Breast epithelium (tissue), 4 donors: ENCODE results near the gene GPAM. TPM values are rescaled to one million over a fixed set of nuclear protein-coding genes. Genes with fewer than 3 reads are reported as not detected.

ENCODE experiments used
- DNase-seq, 2 donors: peaks; one replicate each; pipeline ENCODE4 v3.0.0-alpha.2; 2019; ENCODE audit warnings: low spot score in 2 of 2
- H3K27ac ChIP-seq, 2 donors: fragments of 200-600 bp; sonication (generic) in 1 of 2; one replicate each; pipeline ENCODE4 v1.5.1; 2016 to 2019; ENCODE audit warnings: mild to moderate bottlenecking in 1 of 2
- H3K27me3 ChIP-seq, 2 donors: fragments of 200-600 bp; sonication (generic) in 1 of 2; one replicate each; pipeline versions ENCODE4 v1.5.1 to v1.6.0; 2017 to 2019; ENCODE audit warnings: control low read depth in 1 of 2, mild to moderate bottlenecking in 1 of 2
- H3K36me3 ChIP-seq: fragments of 200-600 bp; one replicate; pipeline ENCODE4 v1.5.1; 2019
- H3K4me1 ChIP-seq, 2 donors: fragments of 200-600 bp; sonication (generic); one replicate each; pipeline ENCODE4 v1.5.1; 2016 to 2019; ENCODE audit warnings: control low read depth in 1 of 2
- H3K4me3 ChIP-seq, 3 donors: fragments of 200-600 bp; sonication (generic); 1 replicate in 2 of 3; 2 replicates in 1 of 3; pipeline ENCODE4 v1.5.1; 2016 to 2019; ENCODE audit warnings: mild to moderate bottlenecking in 3 of 3, moderate library complexity in 2 of 3
- H3K9me3 ChIP-seq, 2 donors: fragments of 200-600 bp; sonication (generic) in 1 of 2; one replicate each; pipeline ENCODE4 v1.5.1; 2016 to 2019; ENCODE audit warnings: control low read depth in 1 of 2
- POLR2A ChIP-seq: fragments of 450-650 bp; IDR thresholded peaks from one replicate; pipeline ENCODE4 v1.6.1; 2016; ENCODE audit warnings: antibody characterized with exemption, mild to moderate bottlenecking, moderate library complexity
- POLR2AphosphoS5 ChIP-seq, 3 donors: sonication (generic); formaldehyde crosslinking; IDR thresholded peaks; one replicate each; pipeline ENCODE4 v1.6.1; 2017; ENCODE audit warnings: antibody characterized with exemption in 3 of 3
- intact Hi-C: fragments of 100-400 bp; cut with DNase I; formaldehyde crosslinking; loops from one replicate; pipeline ENCODE4 v1.15.1; 2023; ENCODE audit warnings: low total_unique reads
- total RNA-seq, 3 donors: library from RNA; depleted of rRNA; stranded (reverse); fragments of >200 nt; gene quantifications; one replicate each; pipeline ENCODE4 v1.1.0, GENCODE V29; 2016
- TF ChIP-seq, protein P1 (sequence below), 3 donors: fragments of 450-650 bp; IDR thresholded peaks; one replicate each; pipeline ENCODE4 v1.5.1; 2016 to 2017; ENCODE audit warnings: antibody characterized with exemption in 3 of 3, mild to moderate bottlenecking in 3 of 3, moderate library complexity in 3 of 3

Gene GPAM, protein sequence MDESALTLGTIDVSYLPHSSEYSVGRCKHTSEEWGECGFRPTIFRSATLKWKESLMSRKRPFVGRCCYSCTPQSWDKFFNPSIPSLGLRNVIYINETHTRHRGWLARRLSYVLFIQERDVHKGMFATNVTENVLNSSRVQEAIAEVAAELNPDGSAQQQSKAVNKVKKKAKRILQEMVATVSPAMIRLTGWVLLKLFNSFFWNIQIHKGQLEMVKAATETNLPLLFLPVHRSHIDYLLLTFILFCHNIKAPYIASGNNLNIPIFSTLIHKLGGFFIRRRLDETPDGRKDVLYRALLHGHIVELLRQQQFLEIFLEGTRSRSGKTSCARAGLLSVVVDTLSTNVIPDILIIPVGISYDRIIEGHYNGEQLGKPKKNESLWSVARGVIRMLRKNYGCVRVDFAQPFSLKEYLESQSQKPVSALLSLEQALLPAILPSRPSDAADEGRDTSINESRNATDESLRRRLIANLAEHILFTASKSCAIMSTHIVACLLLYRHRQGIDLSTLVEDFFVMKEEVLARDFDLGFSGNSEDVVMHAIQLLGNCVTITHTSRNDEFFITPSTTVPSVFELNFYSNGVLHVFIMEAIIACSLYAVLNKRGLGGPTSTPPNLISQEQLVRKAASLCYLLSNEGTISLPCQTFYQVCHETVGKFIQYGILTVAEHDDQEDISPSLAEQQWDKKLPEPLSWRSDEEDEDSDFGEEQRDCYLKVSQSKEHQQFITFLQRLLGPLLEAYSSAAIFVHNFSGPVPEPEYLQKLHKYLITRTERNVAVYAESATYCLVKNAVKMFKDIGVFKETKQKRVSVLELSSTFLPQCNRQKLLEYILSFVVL
- total RNA-seq: 100 to 1,000 TPM in 1 of 3 donors, 10 to 100 TPM in 2; 13.4 to 462 (median 26.3) TPM

DNA sequence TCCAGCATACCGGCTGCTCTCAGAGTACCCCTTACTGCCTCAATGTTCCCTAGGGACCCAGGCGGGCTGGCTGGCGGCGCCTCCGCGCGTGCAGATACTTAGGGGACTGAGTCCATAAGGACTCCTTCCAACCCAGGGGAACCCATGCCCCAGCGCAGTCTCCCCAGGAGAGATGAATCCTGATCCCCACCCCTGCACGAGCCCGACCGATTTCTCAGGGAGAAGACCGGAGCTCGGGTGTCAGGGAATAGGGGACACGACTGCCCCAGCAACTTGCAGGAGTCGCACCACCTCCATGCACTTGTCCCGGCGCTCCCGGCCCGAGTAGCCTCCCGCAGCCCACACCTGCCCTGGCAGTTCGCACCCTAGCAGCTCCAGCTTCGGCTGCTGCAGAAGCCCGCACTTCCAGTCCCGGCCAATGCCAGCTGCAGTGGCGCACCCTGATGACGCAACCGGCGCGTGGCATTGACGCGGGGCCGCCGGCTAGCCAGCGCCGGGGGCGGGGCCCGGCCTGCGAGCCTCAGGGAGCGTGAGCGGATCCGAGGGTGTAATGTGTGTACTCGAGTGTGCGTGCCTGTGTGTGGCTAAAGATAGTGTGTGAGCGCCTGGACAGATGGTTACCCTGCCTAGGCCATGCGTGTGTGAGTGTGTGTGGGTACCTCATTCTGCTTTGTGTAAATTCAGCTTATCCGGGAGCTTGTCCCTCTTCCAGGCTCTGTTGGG, at the start of gene GPAM:
Gene GPAM (minus strand): TSS at position 437 of the 723 bp plus-strand sequence. CDS start 1,981 bp downstream, outside the sequence.
- Histone ChIP-seq H3K27ac (peak within 1 kb of the TSS; percentile 83 to 88), H3K27me3 (no peaks in the 10 kb centered on the region), H3K36me3 (peaks cover 5% of the 10 kb centered on the region), H3K4me1 (peaks cover 0 to 5% of the 10 kb centered on the region in 2 donors), H3K4me3 (peak within 1 kb of the TSS; percentile 77 to 92 (median 79)), H3K9me3 (no peaks in the 10 kb centered on the region)
- intact Hi-C loops: no loop called here
- peak; percentile 88 to 93 for DNase-seq
- peak; percentile 24 for TF ChIP-seq POLR2A
- TF ChIP-seq, protein P1, sequence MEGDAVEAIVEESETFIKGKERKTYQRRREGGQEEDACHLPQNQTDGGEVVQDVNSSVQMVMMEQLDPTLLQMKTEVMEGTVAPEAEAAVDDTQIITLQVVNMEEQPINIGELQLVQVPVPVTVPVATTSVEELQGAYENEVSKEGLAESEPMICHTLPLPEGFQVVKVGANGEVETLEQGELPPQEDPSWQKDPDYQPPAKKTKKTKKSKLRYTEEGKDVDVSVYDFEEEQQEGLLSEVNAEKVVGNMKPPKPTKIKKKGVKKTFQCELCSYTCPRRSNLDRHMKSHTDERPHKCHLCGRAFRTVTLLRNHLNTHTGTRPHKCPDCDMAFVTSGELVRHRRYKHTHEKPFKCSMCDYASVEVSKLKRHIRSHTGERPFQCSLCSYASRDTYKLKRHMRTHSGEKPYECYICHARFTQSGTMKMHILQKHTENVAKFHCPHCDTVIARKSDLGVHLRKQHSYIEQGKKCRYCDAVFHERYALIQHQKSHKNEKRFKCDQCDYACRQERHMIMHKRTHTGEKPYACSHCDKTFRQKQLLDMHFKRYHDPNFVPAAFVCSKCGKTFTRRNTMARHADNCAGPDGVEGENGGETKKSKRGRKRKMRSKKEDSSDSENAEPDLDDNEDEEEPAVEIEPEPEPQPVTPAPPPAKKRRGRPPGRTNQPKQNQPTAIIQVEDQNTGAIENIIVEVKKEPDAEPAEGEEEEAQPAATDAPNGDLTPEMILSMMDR (IDR thresholded peaks at IDR 0.05): peak in 2 of 3 donors; percentile 29 to 40
- TF ChIP-seq POLR2AphosphoS5 (IDR thresholded peaks at IDR 0.05): peak; percentile 84 to 94 (median 87)

DNA sequence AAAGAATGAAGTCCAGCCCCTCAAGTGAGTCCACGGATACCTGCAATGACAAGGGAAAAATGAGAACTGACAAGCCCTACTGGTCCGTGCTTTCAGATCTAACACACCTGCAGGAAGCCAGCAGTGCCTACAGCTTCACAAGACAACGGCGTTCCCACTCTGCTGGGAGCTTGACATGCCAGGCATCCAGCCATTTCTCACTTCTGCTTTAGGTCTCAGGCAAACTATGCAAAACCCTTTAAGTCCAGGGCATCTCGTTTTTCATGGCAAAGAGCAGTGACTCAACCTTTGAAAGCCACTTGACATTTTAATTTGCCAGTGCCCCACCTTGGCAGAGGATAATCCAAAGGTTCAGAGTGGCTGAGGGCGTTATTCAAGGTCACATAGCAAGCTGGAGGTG, 49.1 kb upstream of the GPAM start:
- no peaks in the 10 kb centered on the region for H3K36me3 ChIP-seq
- no peak overlapping the region for H3K27ac ChIP-seq
- H3K4me1 ChIP-seq: no peaks in the 10 kb centered on the region
- no peak for TF ChIP-seq POLR2AphosphoS5 (IDR thresholded peaks at IDR 0.05)
- TF ChIP-seq, protein P1 (IDR thresholded peaks at IDR 0.05): no peak
- TF ChIP-seq POLR2A: no peak
- intact Hi-C loops: no loop called here
- H3K27me3 ChIP-seq: no peaks in the 10 kb centered on the region
- H3K4me3 ChIP-seq: no peak overlapping the region
- no peak for DNase-seq
- H3K9me3 ChIP-seq: peaks cover 0 to 3% of the 10 kb centered on the region in 2 donors

DNA sequence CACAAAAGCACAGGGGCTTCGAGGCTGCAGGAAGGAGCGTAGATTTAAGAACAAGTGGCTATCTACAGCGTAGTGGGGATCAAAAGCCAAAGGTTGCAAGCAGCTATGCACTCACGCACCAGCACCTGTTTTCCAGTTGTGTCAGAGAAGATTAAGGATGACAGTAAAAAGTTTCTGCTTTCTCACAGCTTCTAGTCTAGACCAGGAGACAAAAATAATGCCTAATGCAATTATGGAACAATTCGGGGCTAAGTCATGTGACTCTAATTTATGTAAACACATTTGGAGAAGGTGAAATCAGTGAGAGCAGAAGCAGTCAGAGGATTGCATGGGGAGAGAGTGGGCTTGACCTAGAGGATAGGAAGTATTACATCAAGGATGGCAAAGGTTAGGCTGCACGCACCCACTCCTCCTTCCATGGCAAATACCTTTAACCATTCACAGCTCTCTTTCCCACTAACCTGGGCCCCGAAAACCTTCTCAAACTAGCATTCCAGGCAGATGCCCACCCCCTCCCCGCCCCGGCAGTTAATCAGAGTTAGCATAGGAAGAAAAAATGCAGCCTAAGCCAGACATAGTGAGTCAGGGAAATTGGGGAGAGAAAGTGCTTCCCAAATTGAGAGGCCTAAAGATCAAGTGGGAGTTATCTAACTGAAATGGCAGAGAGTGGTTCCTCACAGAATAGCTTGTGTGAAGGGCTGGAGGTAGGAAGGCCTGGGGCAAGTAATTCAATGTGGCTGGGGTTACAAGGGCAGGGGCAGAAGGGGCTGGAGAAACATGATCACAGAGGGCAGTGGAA, 48.2 kb upstream of the GPAM start:
- intact Hi-C loops: loop anchor here (2.0 kb wide), 1 partner anchor 45 kb away; no protein-coding TSS in a partner anchor
- no peaks in the 10 kb centered on the region for H3K4me1 ChIP-seq
- no peak for TF ChIP-seq POLR2AphosphoS5 (IDR thresholded peaks at IDR 0.05)
- no peak for TF ChIP-seq POLR2A
- TF ChIP-seq, protein P1 (IDR thresholded peaks at IDR 0.05): no peak
- no peaks in the 10 kb centered on the region for H3K9me3 ChIP-seq
- H3K27ac ChIP-seq: no peak overlapping the region
- H3K36me3 ChIP-seq: no peaks in the 10 kb centered on the region
- no peak for DNase-seq
- no peaks in the 10 kb centered on the region for H3K27me3 ChIP-seq
- no peak overlapping the region for H3K4me3 ChIP-seq

DNA sequence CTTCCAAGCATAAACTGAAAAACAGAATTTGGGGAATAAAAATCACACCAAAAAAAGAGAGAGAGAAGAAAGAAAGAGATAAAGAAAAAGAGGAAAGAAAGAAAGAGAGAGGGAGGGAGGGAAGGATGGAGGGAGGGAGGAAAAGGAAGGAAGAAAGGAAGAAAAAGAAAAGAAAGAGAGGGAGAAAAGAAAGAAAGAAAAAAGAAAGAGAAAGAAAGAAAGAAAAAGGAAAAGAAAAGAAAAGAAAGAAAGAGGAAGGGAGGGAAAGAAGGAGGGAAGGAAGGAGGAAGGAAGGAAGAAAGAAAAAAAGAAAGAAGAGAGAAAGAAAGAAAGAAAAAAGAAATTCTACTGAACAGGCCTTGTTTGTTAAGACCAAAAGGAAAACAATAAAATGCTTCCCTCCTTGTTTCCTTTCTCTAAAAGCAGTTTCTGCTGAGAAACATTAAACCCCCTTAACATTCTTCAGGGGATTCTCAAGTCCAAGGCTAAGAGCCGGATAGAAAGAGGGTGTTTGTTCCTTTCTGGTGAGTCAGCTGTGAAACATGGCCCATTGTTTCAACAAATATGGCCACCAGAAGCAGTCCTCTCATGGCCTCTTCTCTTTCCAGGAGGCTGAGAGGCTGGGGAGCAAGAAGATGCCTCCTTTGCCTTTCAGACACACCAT, 46.9 kb upstream of the GPAM start:
- no peaks in the 10 kb centered on the region for H3K9me3 ChIP-seq
- no peaks in the 10 kb centered on the region for H3K36me3 ChIP-seq
- H3K4me3 ChIP-seq: no peak overlapping the region
- no peak for DNase-seq
- H3K27me3 ChIP-seq: no peaks in the 10 kb centered on the region
- intact Hi-C loops: loop anchor here (2.0 kb wide), 1 partner anchor 44 kb away; no protein-coding TSS in a partner anchor
- TF ChIP-seq, protein P1 (IDR thresholded peaks at IDR 0.05): no peak
- H3K27ac ChIP-seq: no peak overlapping the region
- H3K4me1 ChIP-seq: no peaks in the 10 kb centered on the region
